Pancreas (tissue), 10 donors: ENCODE measurements around the gene CHD1. TPM values are rescaled to one million over a fixed set of nuclear protein-coding genes. Genes with fewer than 3 reads are reported as not detected.
"Not testable (repeated sequence)": the region's sequence is repeated elsewhere in the genome, so short reads cannot be mapped to it uniquely, and the experiment has no call there.

ENCODE experiments used
- ATAC-seq, 4 donors: fragments of 200-7000 bp; cut with Tn5 transposase; one replicate each; pipeline versions ENCODE4 v1.8.0 to v1.9.1; 2020; ENCODE audit warnings: mild to moderate bottlenecking in 4 of 4, moderate library complexity in 4 of 4
- DNase-seq, 6 donors: peaks; one replicate each; pipeline ENCODE4 v3.0.0-alpha.2; 2020
- FAIRE-seq: peaks from 2 replicates; lab custom pipeline; 2012; peaks lifted over from hg19 to GRCh38; lab: Jason Lieb, UNC
- H3K27ac ChIP-seq, 4 donors: fragments of 200-600 bp; sonication (generic); 1 replicate in 3 of 4; 2 replicates in 1 of 4; pipeline versions ENCODE4 v1.5.0 to v1.8.0; 2020
- H3K27me3 ChIP-seq, 4 donors: fragments of 200-600 bp; one replicate each; pipeline ENCODE4 v1.8.0; 2021
- H3K36me3 ChIP-seq, 3 donors: fragments of 200-600 bp; sonication (generic) in 1 of 3; one replicate each; pipeline versions ENCODE4 v1.5.0 to v1.8.0; 2020 to 2021
- H3K4me1 ChIP-seq, 3 donors: fragments of 200-600 bp; one replicate each; pipeline ENCODE4 v1.8.0; 2021
- H3K4me3 ChIP-seq, 4 donors: fragments of 200-600 bp; sonication (generic) in 2 of 4; one replicate each; pipeline versions ENCODE4 v1.5.0 to v1.8.0; 2020 to 2021
- H3K9me3 ChIP-seq, 4 donors: fragments of 200-600 bp; one replicate each; pipeline ENCODE4 v1.8.0; 2021
- WGBS, 2 donors: extraction: QIAGEN DNeasy Blood & Tissue Kit; methylation state at CpG; one replicate each; pipeline ENCODE4 v1.1.7; 2013; 5-methylcytosine and 5-hydroxymethylcytosine counted together
- intact Hi-C, 3 donors: fragments of 100-400 bp; cut with DNase I; formaldehyde crosslinking; loops; one replicate each; pipeline versions ENCODE4 v1.11.1 to v1.14.2; 2022
- polyA plus RNA-seq, 2 donors: library from polyadenylated mRNA; stranded (reverse); fragments of 200-250 nt; gene quantifications; one replicate each; pipeline ENCODE4 v1.2.3, GENCODE V29; 2013
- total RNA-seq, 6 donors: library from RNA; stranded (reverse); fragmentation: NEBNext Ultra II Directional in 4 of 6; extraction: Animal tissue kit (Norgen Biotek cat#: 25700) in 4 of 6; gene quantifications; one replicate each; pipeline versions ENCODE4 v1.2.1 to v1.2.4, GENCODE V29; 2021 to 2023
- TF ChIP-seq, protein P1 (sequence below), 4 donors: fragments of 200-600 bp; sonication (generic) in 3 of 4; IDR thresholded peaks; one replicate each; pipeline versions ENCODE4 v1.5.0 to v1.8.0; 2021; ENCODE audit warnings: antibody characterized with exemption in 4 of 4
- donor health status: healthy with polysubstance abuse.
- donor health status: DM: no; HTN: no; CAD: no; lungs with moderate emphysema.
- donor health status: DM: no; HTN: no; CAD: no.
- donor health status: control.
- donor health status: control.
- donor health status: Bipolar disorder and iron deficiency.
- donor health status: DM: yes; HTN: yes; CAD: no.
- donor health status: DM: no; HTN: no; CAD: no.
- donor health status: DM: no; HTN: no; CAD: no.
- donor health status: DM: yes; HTN: yes; CAD: no.

Gene CHD1
- total and polyA plus RNA-seq, 8 donors: 10.1 to 20.7 (median 12.4) TPM

DNA sequence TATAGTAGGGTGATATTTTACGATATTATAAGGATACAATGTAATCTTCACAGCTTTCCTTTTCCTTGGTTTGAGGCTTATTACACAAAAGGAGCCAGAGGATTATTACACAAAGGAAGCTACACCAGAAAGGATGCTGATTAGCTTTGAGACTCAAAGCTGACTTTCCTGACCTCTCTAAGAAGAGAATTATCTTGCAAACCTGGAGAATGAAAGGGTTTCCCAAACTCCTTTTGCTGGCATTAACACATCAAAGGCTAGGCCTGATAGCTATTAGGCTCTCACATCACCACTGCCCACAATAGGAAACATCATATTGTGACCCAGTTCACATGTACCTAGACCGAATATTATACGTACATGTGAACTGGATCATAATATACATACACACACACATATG lies 34.2 kb upstream of the CHD1 start:
- Histone ChIP-seq H3K36me3 (no peaks in the 10 kb centered on the region), H3K27ac (no peak overlapping the region), H3K4me1 (no peaks in the 10 kb centered on the region), H3K9me3 (no peaks in the 10 kb centered on the region), H3K27me3 (no peaks in the 10 kb centered on the region), H3K4me3 (no peak overlapping the region)
- no peak for ATAC-seq
- intact Hi-C loops: no loop called here
- TF ChIP-seq, protein P1, sequence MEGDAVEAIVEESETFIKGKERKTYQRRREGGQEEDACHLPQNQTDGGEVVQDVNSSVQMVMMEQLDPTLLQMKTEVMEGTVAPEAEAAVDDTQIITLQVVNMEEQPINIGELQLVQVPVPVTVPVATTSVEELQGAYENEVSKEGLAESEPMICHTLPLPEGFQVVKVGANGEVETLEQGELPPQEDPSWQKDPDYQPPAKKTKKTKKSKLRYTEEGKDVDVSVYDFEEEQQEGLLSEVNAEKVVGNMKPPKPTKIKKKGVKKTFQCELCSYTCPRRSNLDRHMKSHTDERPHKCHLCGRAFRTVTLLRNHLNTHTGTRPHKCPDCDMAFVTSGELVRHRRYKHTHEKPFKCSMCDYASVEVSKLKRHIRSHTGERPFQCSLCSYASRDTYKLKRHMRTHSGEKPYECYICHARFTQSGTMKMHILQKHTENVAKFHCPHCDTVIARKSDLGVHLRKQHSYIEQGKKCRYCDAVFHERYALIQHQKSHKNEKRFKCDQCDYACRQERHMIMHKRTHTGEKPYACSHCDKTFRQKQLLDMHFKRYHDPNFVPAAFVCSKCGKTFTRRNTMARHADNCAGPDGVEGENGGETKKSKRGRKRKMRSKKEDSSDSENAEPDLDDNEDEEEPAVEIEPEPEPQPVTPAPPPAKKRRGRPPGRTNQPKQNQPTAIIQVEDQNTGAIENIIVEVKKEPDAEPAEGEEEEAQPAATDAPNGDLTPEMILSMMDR (IDR thresholded peaks at IDR 0.05): no peak
- DNase-seq: no peak
- 86 to 87% methylated on average over 3 of the region's 3 CpGs for WGBS, 2 donors
- no peak for FAIRE-seq

DNA sequence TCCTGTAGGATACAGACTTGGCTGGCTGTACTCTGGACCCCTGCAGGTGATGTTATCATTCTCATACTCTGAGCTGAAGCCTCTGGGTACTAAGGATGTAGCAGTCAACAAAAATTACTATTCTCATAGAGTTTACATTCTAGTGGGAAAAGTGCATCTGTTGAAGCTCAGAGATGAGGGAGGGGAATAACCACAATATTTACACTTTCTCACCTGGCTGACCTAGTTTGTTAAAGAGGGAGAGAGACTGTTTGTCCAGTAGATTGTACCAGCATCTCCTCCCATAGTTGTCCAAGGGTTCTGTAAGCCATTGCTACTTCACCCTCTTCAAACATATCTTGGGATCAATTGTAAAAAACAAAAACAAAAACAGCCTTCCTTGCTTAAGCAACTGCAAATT lies 33.8 kb upstream of the CHD1 start:
- DNase-seq (no peak), FAIRE-seq (no peak)

DNA sequence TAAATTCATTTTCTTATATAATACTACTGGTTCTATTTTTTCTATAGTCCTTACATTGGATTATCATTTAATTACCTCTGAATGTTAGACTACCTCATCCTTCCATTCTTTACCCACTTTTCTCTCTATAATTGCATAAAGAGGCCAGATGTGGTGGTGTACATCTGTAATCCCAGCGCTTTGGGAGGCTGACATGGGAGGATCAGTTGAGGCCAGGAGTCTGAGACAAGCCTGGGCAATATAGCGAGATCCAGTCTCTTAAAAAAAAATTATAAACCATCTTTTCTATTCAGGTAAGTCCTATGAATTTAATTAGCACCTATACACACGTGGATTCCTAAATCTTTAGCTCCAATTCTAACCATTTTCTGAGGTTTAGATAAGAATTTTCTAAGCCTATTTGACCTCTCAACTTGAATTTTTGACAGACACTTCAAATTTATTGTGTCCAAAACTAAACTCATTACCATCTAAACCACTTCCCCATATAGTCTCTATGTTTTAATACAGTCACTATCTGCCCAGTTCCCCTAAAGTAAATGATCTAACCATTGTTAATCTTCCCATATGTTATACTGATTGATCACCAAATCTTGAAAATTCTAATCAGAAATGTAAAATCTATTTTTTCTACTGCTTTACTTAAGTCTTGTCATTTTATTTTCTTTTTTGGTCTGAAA lies 33.0 kb upstream of the CHD1 start:
- Histone ChIP-seq H3K27me3 (no peaks in the 10 kb centered on the region), H3K4me1 (no peaks in the 10 kb centered on the region), H3K9me3 (no peaks in the 10 kb centered on the region), H3K36me3 (no peaks in the 10 kb centered on the region), H3K4me3 (no peak overlapping the region), H3K27ac (no peak overlapping the region)
- no peak for DNase-seq
- intact Hi-C loops: no loop called here
- WGBS, 2 donors: 94 to 99% methylated on average over 3 of the region's 3 CpGs
- no peak for ATAC-seq
- TF ChIP-seq, protein P1 (IDR thresholded peaks at IDR 0.05): no peak
- FAIRE-seq: no peak

More for the DNA sequence above, 33.8 kb upstream of the CHD1 start:
- no peaks in the 10 kb centered on the region for H3K9me3 ChIP-seq
- H3K4me1 ChIP-seq: no peaks in the 10 kb centered on the region
- TF ChIP-seq, protein P1 (IDR thresholded peaks at IDR 0.05): no peak
- H3K36me3 ChIP-seq: no peaks in the 10 kb centered on the region
- no peak overlapping the region for H3K4me3 ChIP-seq
- intact Hi-C loops: no loop called here
- peak; percentile 76 to 93 (median 85) for ATAC-seq
- H3K27me3 ChIP-seq: no peaks in the 10 kb centered on the region
- H3K27ac ChIP-seq: no peak overlapping the region

DNA sequence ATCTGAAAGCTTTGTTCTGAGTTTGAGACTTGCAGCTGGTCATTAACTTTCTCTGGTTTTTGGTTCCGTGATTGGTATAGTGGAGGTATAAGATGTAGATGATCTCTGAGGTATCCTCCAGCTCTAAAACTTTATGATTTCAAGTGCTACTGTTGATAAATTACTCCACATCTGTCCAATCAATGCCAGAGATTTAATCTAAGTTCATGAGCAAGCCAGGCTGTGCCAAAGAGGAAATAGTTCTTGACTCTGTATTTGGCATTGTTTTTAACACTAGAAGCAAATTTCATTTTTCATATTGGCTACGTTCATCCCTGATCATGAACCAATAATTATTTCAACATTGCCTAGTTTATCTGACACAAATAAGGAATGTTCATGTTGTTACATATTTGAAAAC lies 28.5 kb upstream of the CHD1 start:
- DNase-seq: no peak
- WGBS, 2 donors: 56 to 61% methylated on average over 2 of the region's 2 CpGs
- FAIRE-seq: no peak
- Histone ChIP-seq H3K36me3 (no peaks in the 10 kb centered on the region), H3K27me3 (no peaks in the 10 kb centered on the region), H3K4me3 (no peak overlapping the region), H3K4me1 (no peaks in the 10 kb centered on the region), H3K27ac (no peak overlapping the region), H3K9me3 (no peaks in the 10 kb centered on the region)
- ATAC-seq: no peak
- intact Hi-C loops: no loop called here
- TF ChIP-seq, protein P1 (IDR thresholded peaks at IDR 0.05): no peak

DNA sequence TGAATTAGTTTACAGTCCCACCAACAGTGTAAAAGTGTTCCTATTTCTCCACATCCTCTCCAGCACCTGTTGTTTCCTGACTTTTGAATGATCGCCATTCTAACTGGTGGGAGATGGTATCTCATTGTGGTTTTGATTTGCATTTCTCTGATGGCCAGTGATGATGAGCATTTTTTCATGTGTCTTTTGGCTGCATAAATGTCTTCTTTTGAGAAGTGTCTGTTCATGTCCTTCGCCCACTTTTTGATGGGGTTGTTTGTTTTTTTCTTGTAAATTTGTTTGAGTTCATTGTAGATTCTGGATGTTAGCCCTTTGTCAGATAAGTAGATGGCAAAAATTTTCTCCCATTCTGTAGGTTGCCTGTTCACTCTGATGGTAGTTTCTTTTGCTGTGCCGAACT lies 27.1 kb upstream of the CHD1 start:
- H3K36me3 ChIP-seq, H3K4me1 ChIP-seq, H3K9me3 ChIP-seq, DNase-seq, H3K27ac ChIP-seq, intact Hi-C loops, FAIRE-seq, H3K27me3 ChIP-seq, ATAC-seq, H3K4me3 ChIP-seq: not testable (repeated sequence)
- 93 to 96% methylated on average over 2 of the region's 3 CpGs for WGBS, 2 donors

DNA sequence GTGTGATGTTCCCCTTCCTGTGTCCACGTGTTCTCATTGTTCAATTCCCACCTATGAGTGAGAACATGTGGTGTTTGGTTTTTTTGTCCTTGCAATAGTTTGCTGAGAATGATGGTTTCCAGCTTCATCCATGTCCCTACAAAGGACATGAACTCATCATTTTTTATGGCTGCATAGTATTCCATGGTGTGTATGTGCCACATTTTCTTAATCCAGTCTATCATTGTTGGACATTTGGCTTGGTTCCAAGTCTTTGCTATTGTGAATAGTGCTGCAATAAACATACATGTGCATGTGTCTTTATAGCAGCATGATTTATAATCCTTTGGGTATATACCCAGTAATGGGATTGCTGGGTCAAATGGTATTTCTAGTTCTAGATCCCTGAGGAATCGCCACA lies 26.7 kb upstream of the CHD1 start:
- intact Hi-C loops, DNase-seq, H3K27me3 ChIP-seq, H3K36me3 ChIP-seq, H3K27ac ChIP-seq, H3K9me3 ChIP-seq, ATAC-seq, H3K4me1 ChIP-seq, H3K4me3 ChIP-seq, FAIRE-seq: not testable (repeated sequence)
- 100% methylated on average over 2 of the region's 2 CpGs for WGBS, 2 donors
